Kidney epithelial cell (primary cell): ENCODE results near the gene UBE3C. TPM values are rescaled to one million over a fixed set of nuclear protein-coding genes. Genes with fewer than 3 reads are reported as not detected.
"Not testable (repeated sequence)": the region's sequence is repeated elsewhere in the genome, so short reads cannot be mapped to it uniquely, and the experiment has no call there.

Experiments used
- DNase-seq: peaks from one replicate; pipeline ENCODE4 v3.0.0-alpha.2; 2010; ENCODE audit warnings: low read depth
- H3K27me3 ChIP-seq: 2 replicates; pipeline ENCODE4 v1.6.0; 2011; ENCODE audit warnings: low read length; ENCODE audit not compliant: control insufficient read depth, insufficient read depth
- H3K36me3 ChIP-seq: 2 replicates; pipeline ENCODE4 v1.5.1; 2011; ENCODE audit warnings: low read length; ENCODE audit not compliant: control insufficient read depth, insufficient read depth
- H3K4me3 ChIP-seq: 2 replicates; pipeline ENCODE4 v1.5.1; 2011; ENCODE audit warnings: low read depth, mild to moderate bottlenecking, control low read depth, low read length
- total RNA-seq: library from RNA; depleted of rRNA; stranded (reverse); fragments of >200 nt; gene quantifications from 2 replicates; pipeline ENCODE4 v1.2.3, GENCODE V29; 2015
- TF ChIP-seq, protein P1 (sequence below): IDR thresholded peaks from 2 replicates; pipeline ENCODE4 v1.5.1; 2011; ENCODE audit warnings: mild to moderate bottlenecking, moderate library complexity, low read length, control low read depth, inconsistent platforms; ENCODE audit not compliant: insufficient read depth, poor library complexity, severe bottlenecking

Gene UBE3C
- total RNA-seq, 1 donor from 2014 or later = 76.9 TPM

GRCh38 chr7:157125376-157126223 is 13.1 kb upstream of the UBE3C start:
- H3K27me3 ChIP-seq = peaks cover 2% of the 10 kb centered on the region
- TF ChIP-seq, protein P1, sequence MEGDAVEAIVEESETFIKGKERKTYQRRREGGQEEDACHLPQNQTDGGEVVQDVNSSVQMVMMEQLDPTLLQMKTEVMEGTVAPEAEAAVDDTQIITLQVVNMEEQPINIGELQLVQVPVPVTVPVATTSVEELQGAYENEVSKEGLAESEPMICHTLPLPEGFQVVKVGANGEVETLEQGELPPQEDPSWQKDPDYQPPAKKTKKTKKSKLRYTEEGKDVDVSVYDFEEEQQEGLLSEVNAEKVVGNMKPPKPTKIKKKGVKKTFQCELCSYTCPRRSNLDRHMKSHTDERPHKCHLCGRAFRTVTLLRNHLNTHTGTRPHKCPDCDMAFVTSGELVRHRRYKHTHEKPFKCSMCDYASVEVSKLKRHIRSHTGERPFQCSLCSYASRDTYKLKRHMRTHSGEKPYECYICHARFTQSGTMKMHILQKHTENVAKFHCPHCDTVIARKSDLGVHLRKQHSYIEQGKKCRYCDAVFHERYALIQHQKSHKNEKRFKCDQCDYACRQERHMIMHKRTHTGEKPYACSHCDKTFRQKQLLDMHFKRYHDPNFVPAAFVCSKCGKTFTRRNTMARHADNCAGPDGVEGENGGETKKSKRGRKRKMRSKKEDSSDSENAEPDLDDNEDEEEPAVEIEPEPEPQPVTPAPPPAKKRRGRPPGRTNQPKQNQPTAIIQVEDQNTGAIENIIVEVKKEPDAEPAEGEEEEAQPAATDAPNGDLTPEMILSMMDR = no peak
- H3K36me3 ChIP-seq = no peaks in the 10 kb centered on the region
- no peak for DNase-seq
- H3K4me3 ChIP-seq = no peak overlapping the region

DNA sequence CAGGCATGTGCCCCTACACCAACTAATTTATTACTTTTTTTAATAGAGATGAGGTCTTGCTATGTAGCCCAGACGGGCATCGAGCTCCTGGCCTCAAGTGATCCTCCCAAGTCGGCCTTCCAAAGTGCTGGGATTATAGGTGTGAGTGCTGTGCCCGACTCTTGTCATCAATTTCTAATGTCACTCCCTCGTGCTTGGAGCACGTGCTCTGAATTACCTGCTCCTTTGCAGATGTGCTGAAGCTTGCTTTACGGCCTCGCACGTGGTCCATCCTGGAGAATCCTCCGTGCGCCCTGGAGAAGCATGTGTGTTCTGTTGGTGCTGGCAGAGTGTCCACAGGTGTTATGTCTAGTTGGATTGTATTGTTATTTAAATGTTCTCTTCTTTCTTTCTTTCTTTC is 11.8 kb upstream of the UBE3C start:
- Histone ChIP-seq H3K27me3 (peaks cover 5% of the 10 kb centered on the region), H3K36me3 (no peaks in the 10 kb centered on the region), H3K4me3 (no peak overlapping the region)
- TF ChIP-seq, protein P1 = no peak
- no peak for DNase-seq

- TF ChIP-seq, protein P1 = no peak
- no peak for DNase-seq
- Histone ChIP-seq H3K4me3 (no peak overlapping the region), H3K27me3 (peaks cover 5% of the 10 kb centered on the region), H3K36me3 (no peaks in the 10 kb centered on the region)
Observed at GRCh38 chr7:157129200-157129599, 9.5 kb upstream of the UBE3C start.

DNA sequence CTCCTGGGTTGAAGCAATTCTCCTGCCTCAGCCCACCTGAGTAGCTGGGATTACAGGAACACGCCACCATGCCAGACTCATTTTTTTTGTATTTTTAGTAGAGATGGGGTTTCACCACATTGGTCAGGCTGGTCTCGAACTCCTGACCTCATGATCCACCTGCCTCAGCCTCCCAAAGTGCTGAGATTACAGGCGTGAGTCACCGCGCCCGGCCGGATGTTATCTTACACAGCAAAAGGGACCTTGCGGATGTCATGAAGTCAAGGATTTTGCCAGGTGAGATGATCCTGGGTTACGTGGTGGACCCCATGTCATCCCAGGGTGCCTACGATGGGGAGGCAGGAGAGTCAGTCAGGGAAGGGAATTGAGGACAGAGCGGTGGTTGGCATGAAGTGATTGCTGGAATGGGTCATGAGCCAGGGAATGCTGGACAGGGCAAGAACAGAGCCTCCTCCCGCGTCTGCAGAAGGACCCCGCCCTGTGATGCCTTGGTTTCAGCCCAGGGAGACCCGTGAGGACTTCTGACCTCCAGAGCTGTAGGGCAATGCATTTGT is 8.7 kb upstream of the UBE3C start:
- TF ChIP-seq, protein P1 = no peak
- DNase-seq = no peak
- Histone ChIP-seq H3K27me3 (peaks cover 5% of the 10 kb centered on the region), H3K4me3 (no peak overlapping the region), H3K36me3 (no peaks in the 10 kb centered on the region)

GRCh38 chr7:157130849-157131248 is 7.9 kb upstream of the UBE3C start:
- not testable (repeated sequence) for H3K4me3 ChIP-seq, H3K27me3 ChIP-seq, H3K36me3 ChIP-seq, DNase-seq

DNA sequence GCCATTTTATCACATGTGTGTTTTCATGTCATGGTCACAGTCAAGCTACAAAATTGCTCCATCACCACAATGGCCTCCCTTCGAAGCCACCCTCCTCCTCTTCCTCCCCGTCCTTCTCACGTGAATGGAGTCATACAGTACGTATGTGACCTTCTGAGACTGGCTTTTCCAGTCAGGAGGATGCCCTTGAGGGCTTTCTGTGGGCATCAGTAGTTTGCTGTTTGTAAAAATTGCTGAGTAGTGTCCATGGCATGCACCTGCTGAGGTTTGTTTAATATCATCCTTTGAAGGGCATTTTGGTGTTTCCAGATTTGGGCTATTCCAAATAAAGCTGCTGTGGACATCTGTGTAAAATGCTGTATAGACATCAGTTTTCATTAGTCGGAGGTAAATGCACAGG is 5.9 kb upstream of the UBE3C start:
- Histone ChIP-seq H3K27me3 (peaks cover 5% of the 10 kb centered on the region), H3K4me3 (no peak overlapping the region), H3K36me3 (no peaks in the 10 kb centered on the region)
- TF ChIP-seq, protein P1 = no peak
- DNase-seq = no peak
